Ovary (tissue), 3 donors: ENCODE measurements around the gene IMPDH2.

Experiments
- CTCF ChIP-seq, 3 donors: fragments of 450-650 bp in 2 of 3; fragments of 200-600 bp in 1 of 3; IDR thresholded peaks; one replicate each; pipeline versions ENCODE4 v1.5.1 to v1.8.0; 2016 to 2022; ENCODE audit warnings: antibody characterized with exemption in 3 of 3, mild to moderate bottlenecking in 1 of 3
- EP300 ChIP-seq: sonication (generic); formaldehyde crosslinking; IDR thresholded peaks from one replicate; pipeline ENCODE4 v1.6.1; 2017; ENCODE audit warnings: antibody characterized with exemption
- POLR2A ChIP-seq: fragments of 450-650 bp; IDR thresholded peaks from one replicate; pipeline ENCODE4 v1.6.1; 2017; ENCODE audit warnings: antibody characterized with exemption, mild to moderate bottlenecking, moderate library complexity
- donor health status: DM: no; HTN: no; CAD: no.

GRCh38 chr3:49021813-49022687 is 7.1 kb downstream of the IMPDH2 start, which contains the start of gene NDUFAF3:
- TF ChIP-seq CTCF (IDR thresholded peaks at IDR 0.05): peak; percentile 99
- TF ChIP-seq POLR2A: peak; percentile 95
- TF ChIP-seq EP300: no peak
